A673 (cell line): ENCODE results near the gene DLL1. TPM values are rescaled to one million over a fixed set of nuclear protein-coding genes. Genes with fewer than 3 reads are reported as not detected.

Source experiments
- BruUV-seq: library from RNA; stranded (reverse); fragments of 400-500 nt; replicated peaks from 2 replicates; lab custom pipeline; 2021; lab: Mats Ljungman, UMichigan
- CTCF ChIA-PET: fragments of 300-600 bp; sonication (Branson Sonifier 250); formaldehyde crosslinking; loops from one replicate; lab custom pipeline; 2022; ENCODE audit warnings: antibody characterized with exemption; lab: Charles Lee
- POLR2A ChIA-PET: fragments of 300-600 bp; sonication (Branson Sonifier 250); formaldehyde crosslinking; loops from one replicate; lab custom pipeline; 2022; ENCODE audit warnings: antibody characterized with exemption; ENCODE audit not compliant: low non-redundant PET; lab: Charles Lee
- DNase-seq: peaks from one replicate; pipeline ENCODE4 v3.0.0-alpha.2; 2015; ENCODE audit warnings: low spot score
- H3K27ac ChIP-seq: fragments of 200-600 bp; sonication (generic); 2 replicates; pipeline ENCODE4 v1.5.1; 2016; ENCODE audit warnings: mixed run types, low read depth, mild to moderate bottlenecking, mixed read lengths, antibody characterized with exemption, low read length; ENCODE audit not compliant: poor library complexity, severe bottlenecking
- H3K27me3 ChIP-seq: fragments of 200-600 bp; sonication (generic); replicated peaks from 2 replicates; pipeline ENCODE4 v1.6.1; 2017; ENCODE audit warnings: mixed run types, low read depth, mild to moderate bottlenecking, mixed read lengths, antibody characterized with exemption, low read length; ENCODE audit not compliant: insufficient read depth, poor library complexity
- H3K36me3 ChIP-seq: fragments of 200-600 bp; sonication (generic); 2 replicates; pipeline ENCODE4 v1.6.1; 2016; ENCODE audit warnings: mixed run types, mild to moderate bottlenecking, mixed read lengths, antibody characterized with exemption, low read length; ENCODE audit not compliant: insufficient read depth, poor library complexity, severe bottlenecking
- H3K4me1 ChIP-seq: fragments of 200-600 bp; sonication (generic); 2 replicates; pipeline ENCODE4 v1.6.1; 2017; ENCODE audit warnings: mixed run types, mild to moderate bottlenecking, mixed read lengths, antibody characterized with exemption, low read length; ENCODE audit not compliant: insufficient read depth, poor library complexity, severe bottlenecking
- H3K4me3 ChIP-seq: fragments of 200-600 bp; sonication (generic); 2 replicates; pipeline ENCODE4 v1.5.1; 2016; ENCODE audit warnings: low read depth, mixed run types, mild to moderate bottlenecking, mixed read lengths, low read length; ENCODE audit not compliant: poor library complexity, severe bottlenecking
- H3K9me3 ChIP-seq: fragments of 200-600 bp; sonication (generic); 2 replicates; pipeline ENCODE4 v1.6.1; 2016; ENCODE audit warnings: mixed run types, low read depth, mild to moderate bottlenecking, mixed read lengths, antibody characterized with exemption, low read length; ENCODE audit not compliant: poor library complexity, severe bottlenecking
- CTCF ChIP-seq: fragments of 300-800, 200-600 bp; sonication (generic); conservative IDR thresholded peaks from 2 replicates; pipeline ENCODE4 v1.5.1; 2017; ENCODE audit warnings: low read depth, mild to moderate bottlenecking, antibody characterized with exemption, low read length, moderate library complexity, mixed read lengths
- EZH2 ChIP-seq: fragments of 200-600 bp; sonication (generic); IDR thresholded peaks from 2 replicates; pipeline ENCODE4 v1.6.1; 2017; ENCODE audit warnings: borderline replicate concordance, low read depth, mild to moderate bottlenecking, mixed read lengths, antibody characterized with exemption, low read length; ENCODE audit not compliant: poor library complexity, severe bottlenecking
- intact Hi-C: fragments of 100-400 bp; cut with micrococcal nuclease; formaldehyde crosslinking; loops from one replicate; pipeline ENCODE4 v1.10.0; 2022; ENCODE audit not compliant: unreplicated experiment
- total RNA-seq: library from RNA; stranded (reverse); gene quantifications from 2 replicates; pipeline ENCODE4 v1.2.3, GENCODE V29; 2021

Gene DLL1
- total RNA-seq, 1 experiment from 2014 or later, result 1.2 TPM

DNA sequence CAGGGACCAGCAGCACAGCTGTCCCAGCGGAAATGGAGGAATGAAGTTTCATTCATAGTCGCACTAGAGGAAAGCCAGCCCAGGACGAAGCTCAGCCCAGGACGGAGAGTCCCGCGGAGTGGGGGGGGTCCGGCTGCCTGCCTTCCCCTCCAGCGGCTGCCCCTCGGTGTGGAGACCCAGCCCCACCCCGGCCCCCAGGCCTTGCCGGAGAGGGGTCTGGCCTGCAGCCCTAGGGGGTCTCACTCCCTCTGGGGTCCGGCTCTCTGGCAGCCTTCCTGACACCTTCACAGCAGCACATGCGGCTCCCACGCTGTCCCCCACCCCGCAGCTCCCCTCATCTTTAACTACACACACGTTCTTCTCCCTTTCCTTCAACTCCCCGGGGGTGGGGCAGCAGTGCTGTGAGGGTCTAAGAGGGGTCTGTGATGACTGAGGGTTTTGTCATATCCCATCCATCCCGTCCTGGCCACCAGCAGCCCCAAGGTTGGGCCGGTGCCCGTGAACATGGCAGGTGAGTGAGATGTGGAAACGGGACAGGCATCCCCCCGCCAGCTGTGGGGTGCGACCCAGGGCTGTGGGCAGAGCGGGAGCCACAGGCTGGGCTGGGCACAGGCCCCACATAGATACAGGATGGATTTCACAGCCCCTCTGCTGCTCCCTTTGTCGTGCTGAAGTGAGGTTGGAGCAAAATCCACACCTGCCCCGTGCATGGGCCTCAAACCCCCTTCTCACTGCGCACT is 41.8 kb downstream of the DLL1 start:
- ChIA-PET CTCF (no interaction called here), POLR2A (no interaction called here)
- TF ChIP-seq CTCF, result no peak
- no peak for TF ChIP-seq EZH2
- DNase-seq, result no peak
- no peaks in the 10 kb centered on the region for H3K27me3 ChIP-seq
- no TSS peak for BruUV-seq
- no peak overlapping the region for H3K4me3 ChIP-seq
- H3K4me1 ChIP-seq, result peaks cover 17% of the 10 kb centered on the region
- intact Hi-C loops, result no loop called here
- H3K9me3 ChIP-seq, result no peaks in the 10 kb centered on the region
- H3K36me3 ChIP-seq, result no peaks in the 10 kb centered on the region
- H3K27ac ChIP-seq, result no peak overlapping the region

DNA sequence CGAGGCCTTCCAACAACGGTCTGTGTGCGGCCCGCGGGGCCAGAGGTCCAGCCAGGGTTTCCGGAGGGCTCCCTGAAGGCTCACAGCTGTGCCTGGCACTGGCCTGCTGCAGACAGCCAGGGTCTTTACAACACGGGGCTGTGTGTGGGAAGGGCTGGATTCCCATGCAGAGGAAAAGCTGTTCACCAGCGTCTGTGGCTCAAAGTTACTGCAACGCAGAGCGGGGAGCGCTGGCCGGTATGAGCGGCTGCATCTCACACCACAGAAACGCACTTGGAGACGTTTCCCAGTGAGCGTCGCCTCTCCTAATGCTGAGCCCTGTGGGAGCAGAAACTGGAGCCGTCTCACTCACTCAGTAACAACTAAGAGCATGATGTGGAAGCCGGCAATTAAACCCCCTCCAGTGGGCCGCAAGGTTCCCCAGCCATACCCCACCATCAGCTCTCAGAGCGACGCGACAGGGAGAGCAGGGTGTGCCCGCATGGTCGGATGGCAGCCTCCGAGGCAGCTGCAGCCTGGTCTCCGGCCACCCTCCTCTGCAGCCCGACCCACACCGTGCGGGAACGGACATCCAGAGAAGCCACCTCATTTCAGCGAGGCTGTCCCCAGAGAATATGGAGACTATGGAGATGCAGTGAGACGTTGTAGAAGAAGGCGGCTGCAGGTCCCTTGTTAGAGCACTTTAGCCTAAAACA is 42.6 kb downstream of the DLL1 start:
- no peaks in the 10 kb centered on the region for H3K27me3 ChIP-seq
- DNase-seq, result no peak
- ChIA-PET CTCF (no interaction called here), POLR2A (no interaction called here)
- H3K36me3 ChIP-seq, result no peaks in the 10 kb centered on the region
- TF ChIP-seq CTCF (no peak), EZH2 (no peak)
- H3K4me1 ChIP-seq, result peaks cover 10% of the 10 kb centered on the region
- H3K9me3 ChIP-seq, result no peaks in the 10 kb centered on the region
- intact Hi-C loops, result no loop called here
- no peak overlapping the region for H3K4me3 ChIP-seq
- no TSS peak for BruUV-seq
- no peak overlapping the region for H3K27ac ChIP-seq

DNA sequence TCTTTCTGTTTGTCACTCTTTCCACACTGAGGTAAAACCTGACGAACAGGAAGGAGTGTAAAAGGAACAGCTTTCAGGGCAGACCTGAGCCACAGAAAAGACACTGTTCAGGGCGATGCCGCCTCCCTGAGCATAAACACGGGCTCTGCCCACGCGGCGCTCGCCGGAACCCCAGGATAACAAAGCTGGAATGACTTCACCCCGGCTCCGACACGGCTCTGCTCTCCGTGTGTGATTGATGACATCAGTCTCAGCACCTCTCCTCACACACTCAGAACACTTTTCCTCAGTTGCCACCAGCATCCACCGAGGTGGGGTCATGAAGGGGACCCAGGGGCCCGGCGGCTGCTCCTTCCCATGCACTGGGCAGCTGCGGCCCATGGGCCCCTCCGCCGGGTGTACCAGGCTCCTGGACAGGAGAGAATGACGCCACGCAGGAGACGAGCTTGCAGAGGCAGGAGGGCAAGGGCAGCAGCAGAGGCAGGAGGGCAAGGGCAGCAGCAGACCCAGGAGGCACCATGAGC is 43.6 kb downstream of the DLL1 start:
- Histone ChIP-seq H3K9me3 (no peaks in the 10 kb centered on the region), H3K36me3 (no peaks in the 10 kb centered on the region), H3K4me1 (peaks cover 1% of the 10 kb centered on the region), H3K27ac (no peak overlapping the region), H3K4me3 (no peak overlapping the region), H3K27me3 (no peaks in the 10 kb centered on the region)
- ChIA-PET POLR2A (no interaction called here), CTCF (no interaction called here)
- no TSS peak for BruUV-seq
- intact Hi-C loops, result no loop called here
- no peak for TF ChIP-seq CTCF
- TF ChIP-seq EZH2, result no peak
- DNase-seq, result no peak
